Neural cell (in vitro differentiated cells): Measurements from ENCODE around the gene GLT1D1.

Experiments
- EP300 ChIP-seq: fragments of 450-650 bp; conservative IDR thresholded peaks from 2 replicates; pipeline ENCODE4 v1.6.1; 2014; ENCODE audit warnings: antibody characterized with exemption, mild to moderate bottlenecking, moderate library complexity; ENCODE audit not compliant: poor library complexity, severe bottlenecking
- EZH2 ChIP-seq: fragments of 200-600, 300-800 bp; shearing (Covaris generic), sonication (generic); IDR thresholded peaks from 2 replicates; pipeline ENCODE4 v1.6.1; 2014; ENCODE audit warnings: antibody characterized with exemption, low read length, borderline replicate concordance, mild to moderate bottlenecking; ENCODE audit not compliant: insufficient read depth, poor library complexity, severe bottlenecking
- MXI1 ChIP-seq: fragments of 450-650 bp; conservative IDR thresholded peaks from 2 replicates; pipeline ENCODE4 v1.6.1; 2014; ENCODE audit warnings: antibody characterized with exemption, mild to moderate bottlenecking; ENCODE audit not compliant: poor library complexity, severe bottlenecking
- POLR2AphosphoS5 ChIP-seq: IDR thresholded peaks from 2 replicates; pipeline ENCODE4 v1.6.1; 2012
- RAD21 ChIP-seq: fragments of 450-650 bp; conservative IDR thresholded peaks from 2 replicates; pipeline ENCODE4 v1.6.1; 2014; ENCODE audit warnings: antibody characterized with exemption, mild to moderate bottlenecking, moderate library complexity
- TF ChIP-seq, protein P1 (sequence below): fragments of 450-650 bp; IDR thresholded peaks from 2 replicates; pipeline ENCODE4 v1.5.1; 2014; ENCODE audit warnings: antibody characterized with exemption, mild to moderate bottlenecking, moderate library complexity; ENCODE audit not compliant: poor library complexity, severe bottlenecking
- TF ChIP-seq, protein P2 (sequence below): IDR thresholded peaks from 2 replicates; pipeline ENCODE4 v1.6.1; 2012; ENCODE audit warnings: borderline replicate concordance

DNA sequence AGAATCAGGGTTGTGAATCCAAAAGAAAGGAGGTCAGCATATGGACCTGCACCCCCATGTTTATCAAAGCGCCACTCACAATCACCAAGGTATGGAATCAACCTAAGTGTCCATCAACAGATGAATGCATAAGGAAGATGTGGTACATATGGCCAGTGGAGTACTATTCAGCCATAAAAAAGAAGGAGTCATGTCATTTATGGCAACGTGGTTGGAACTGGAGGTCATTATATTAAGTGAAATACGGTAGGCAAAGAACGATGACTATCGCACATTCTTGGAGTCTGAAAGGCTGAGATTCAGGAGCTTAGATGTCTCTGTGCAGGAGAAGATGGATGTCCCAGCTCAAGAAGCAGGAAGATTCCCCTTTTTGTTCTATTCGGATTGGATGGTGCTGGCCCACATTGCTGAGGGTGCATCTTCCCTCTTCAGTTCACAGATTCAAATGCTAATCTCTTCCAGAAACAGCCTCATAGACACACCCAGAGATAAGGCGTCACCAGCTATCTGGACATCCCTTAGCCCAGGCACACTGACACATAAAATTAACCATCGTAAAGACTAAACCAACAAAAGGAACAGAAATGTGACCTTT is 108.1 kb downstream of the GLT1D1 start:
- TF ChIP-seq EZH2 (no peak), RAD21 (no peak), POLR2AphosphoS5 (no peak), MXI1 (no peak), EP300 (no peak)
- TF ChIP-seq, protein P1, sequence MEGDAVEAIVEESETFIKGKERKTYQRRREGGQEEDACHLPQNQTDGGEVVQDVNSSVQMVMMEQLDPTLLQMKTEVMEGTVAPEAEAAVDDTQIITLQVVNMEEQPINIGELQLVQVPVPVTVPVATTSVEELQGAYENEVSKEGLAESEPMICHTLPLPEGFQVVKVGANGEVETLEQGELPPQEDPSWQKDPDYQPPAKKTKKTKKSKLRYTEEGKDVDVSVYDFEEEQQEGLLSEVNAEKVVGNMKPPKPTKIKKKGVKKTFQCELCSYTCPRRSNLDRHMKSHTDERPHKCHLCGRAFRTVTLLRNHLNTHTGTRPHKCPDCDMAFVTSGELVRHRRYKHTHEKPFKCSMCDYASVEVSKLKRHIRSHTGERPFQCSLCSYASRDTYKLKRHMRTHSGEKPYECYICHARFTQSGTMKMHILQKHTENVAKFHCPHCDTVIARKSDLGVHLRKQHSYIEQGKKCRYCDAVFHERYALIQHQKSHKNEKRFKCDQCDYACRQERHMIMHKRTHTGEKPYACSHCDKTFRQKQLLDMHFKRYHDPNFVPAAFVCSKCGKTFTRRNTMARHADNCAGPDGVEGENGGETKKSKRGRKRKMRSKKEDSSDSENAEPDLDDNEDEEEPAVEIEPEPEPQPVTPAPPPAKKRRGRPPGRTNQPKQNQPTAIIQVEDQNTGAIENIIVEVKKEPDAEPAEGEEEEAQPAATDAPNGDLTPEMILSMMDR, result no peak
- TF ChIP-seq, protein P2, sequence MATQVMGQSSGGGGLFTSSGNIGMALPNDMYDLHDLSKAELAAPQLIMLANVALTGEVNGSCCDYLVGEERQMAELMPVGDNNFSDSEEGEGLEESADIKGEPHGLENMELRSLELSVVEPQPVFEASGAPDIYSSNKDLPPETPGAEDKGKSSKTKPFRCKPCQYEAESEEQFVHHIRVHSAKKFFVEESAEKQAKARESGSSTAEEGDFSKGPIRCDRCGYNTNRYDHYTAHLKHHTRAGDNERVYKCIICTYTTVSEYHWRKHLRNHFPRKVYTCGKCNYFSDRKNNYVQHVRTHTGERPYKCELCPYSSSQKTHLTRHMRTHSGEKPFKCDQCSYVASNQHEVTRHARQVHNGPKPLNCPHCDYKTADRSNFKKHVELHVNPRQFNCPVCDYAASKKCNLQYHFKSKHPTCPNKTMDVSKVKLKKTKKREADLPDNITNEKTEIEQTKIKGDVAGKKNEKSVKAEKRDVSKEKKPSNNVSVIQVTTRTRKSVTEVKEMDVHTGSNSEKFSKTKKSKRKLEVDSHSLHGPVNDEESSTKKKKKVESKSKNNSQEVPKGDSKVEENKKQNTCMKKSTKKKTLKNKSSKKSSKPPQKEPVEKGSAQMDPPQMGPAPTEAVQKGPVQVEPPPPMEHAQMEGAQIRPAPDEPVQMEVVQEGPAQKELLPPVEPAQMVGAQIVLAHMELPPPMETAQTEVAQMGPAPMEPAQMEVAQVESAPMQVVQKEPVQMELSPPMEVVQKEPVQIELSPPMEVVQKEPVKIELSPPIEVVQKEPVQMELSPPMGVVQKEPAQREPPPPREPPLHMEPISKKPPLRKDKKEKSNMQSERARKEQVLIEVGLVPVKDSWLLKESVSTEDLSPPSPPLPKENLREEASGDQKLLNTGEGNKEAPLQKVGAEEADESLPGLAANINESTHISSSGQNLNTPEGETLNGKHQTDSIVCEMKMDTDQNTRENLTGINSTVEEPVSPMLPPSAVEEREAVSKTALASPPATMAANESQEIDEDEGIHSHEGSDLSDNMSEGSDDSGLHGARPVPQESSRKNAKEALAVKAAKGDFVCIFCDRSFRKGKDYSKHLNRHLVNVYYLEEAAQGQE, result no peak
